Activated naive CD4-positive, alpha-beta T cell treated with anti-CD3 and anti-CD28 coated beads, Interleukin-2, amount 50 U/mL, for 24 hours (primary cell): ENCODE results near the gene ZNF134.

Source experiments
- H3K27ac Mint-ChIP-seq: one replicate; pipeline ENCODE4 v1.8.0; 2021; ENCODE audit warnings: mild to moderate bottlenecking, mixed read lengths
- H3K27me3 Mint-ChIP-seq: one replicate; pipeline ENCODE4 v1.8.0; 2021; ENCODE audit warnings: mixed read lengths
- H3K36me3 Mint-ChIP-seq: one replicate; pipeline ENCODE4 v1.8.0; 2021; ENCODE audit warnings: mixed read lengths
- H3K4me1 Mint-ChIP-seq: one replicate; pipeline ENCODE4 v1.8.0; 2021; ENCODE audit warnings: mixed read lengths
- H3K4me3 Mint-ChIP-seq: one replicate; pipeline ENCODE4 v1.8.0; 2021; ENCODE audit warnings: mild to moderate bottlenecking, mixed read lengths
- H3K9me3 Mint-ChIP-seq: one replicate; pipeline ENCODE4 v1.8.0; 2021; ENCODE audit warnings: mixed read lengths

The ZNF134 gene

DNA sequence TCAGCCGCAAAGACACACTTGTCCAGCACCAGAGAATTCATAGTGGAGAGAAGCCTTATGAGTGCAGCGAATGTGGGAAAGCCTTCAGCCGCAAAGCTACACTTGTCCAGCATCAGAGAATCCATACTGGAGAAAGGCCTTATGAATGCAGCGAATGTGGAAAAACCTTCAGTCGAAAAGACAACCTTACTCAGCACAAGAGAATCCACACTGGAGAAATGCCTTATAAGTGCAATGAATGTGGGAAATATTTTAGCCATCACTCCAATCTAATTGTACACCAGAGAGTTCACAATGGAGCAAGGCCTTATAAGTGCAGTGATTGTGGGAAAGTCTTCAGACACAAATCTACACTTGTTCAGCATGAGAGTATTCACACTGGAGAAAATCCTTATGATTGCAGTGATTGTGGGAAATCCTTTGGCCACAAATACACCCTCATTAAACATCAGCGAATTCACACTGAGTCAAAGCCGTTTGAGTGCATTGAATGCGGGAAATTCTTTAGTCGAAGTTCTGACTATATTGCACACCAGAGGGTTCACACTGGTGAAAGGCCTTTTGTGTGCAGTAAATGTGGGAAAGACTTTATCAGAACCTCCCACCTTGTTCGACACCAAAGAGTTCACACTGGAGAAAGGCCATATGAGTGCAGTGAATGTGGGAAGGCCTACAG lies 6.8 kb downstream of the ZNF134 start:
- Mint-ChIP-seq H3K27ac (no peak overlapping the region), H3K36me3 (peaks cover 79% of the 10 kb centered on the region), H3K4me3 (no peak overlapping the region), H3K27me3 (no peaks in the 10 kb centered on the region), H3K4me1 (peaks cover 18% of the 10 kb centered on the region), H3K9me3 (peaks cover 28% of the 10 kb centered on the region)

DNA sequence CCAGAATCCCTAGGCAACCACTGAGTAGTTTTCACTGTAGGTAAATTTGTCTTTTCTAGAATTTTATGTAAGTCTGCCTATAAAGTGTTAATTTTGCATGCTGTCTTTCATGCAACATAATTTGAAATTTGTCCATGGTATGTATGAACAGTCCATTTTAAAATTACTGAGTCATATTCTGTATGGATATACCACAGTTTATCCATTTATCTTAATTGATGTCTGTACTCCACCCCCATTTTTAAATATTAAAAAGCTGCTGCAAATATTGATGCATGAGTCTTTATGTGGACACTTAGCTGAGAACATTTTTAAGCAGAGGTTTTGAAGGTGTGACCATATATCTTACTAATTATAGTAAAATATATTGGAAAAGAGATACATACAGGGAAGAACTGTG lies 9.0 kb downstream of the ZNF134 start:
- Mint-ChIP-seq H3K9me3 (peaks cover 18% of the 10 kb centered on the region), H3K27me3 (no peaks in the 10 kb centered on the region), H3K4me1 (peaks cover 1% of the 10 kb centered on the region), H3K36me3 (peaks cover 58% of the 10 kb centered on the region), H3K4me3 (no peak overlapping the region), H3K27ac (no peak overlapping the region)

DNA sequence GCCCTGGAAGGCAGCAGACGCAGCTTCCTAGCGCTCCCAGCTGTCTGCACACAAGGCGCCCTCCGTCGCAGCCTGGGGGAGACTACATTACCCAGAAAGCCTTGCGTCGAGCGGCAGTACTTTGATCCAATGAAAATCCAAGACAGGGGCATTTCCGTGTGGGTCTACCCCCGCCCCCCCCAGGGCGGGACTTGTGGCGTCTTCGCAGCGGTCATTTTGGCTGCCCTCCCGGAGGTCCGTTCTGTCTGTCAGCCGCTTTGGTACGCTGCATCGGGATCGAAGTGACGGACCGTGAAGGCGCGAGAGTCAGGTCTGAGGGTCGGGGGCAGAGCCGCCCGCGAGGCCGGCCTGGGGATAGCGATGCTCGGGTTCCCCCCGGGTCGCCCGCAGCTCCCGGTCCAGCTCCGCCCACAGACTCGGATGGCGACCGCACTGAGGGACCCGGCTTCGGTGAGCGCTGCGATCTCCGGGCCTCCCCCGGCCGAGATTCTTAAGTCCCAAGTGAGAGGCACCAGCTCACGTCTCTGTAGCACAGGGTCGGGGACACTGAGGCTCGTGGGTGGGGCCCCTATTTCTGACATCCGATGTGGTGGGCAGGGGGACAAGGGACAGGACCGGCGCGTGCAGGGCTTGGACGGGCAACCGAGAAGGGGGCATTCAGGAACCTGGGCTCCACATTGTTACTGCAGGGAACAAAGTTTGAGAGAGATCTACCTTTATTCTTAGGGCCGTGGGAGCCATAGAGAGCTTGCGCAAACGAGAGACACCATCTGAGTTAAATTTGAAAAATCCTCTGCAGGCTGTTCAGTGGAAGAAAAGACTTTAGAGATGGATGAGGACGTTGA lies 19.2 kb downstream of the ZNF134 start, which contains the start of gene ZNF211:
Gene ZNF211, plus strand, starts transcription at position 182 of the 845 bp plus-strand sequence. Its CDS starts 179 bp downstream, at position 361.
- H3K9me3 Mint-ChIP-seq = peaks cover 24% of the 10 kb centered on the region
- peaks cover 27% of the 10 kb centered on the region for H3K36me3 Mint-ChIP-seq
- no peaks in the 10 kb centered on the region for H3K27me3 Mint-ChIP-seq
- H3K27ac Mint-ChIP-seq = peak within 1 kb of the TSS; percentile 85
- H3K4me1 Mint-ChIP-seq = peaks cover 30% of the 10 kb centered on the region
- H3K4me3 Mint-ChIP-seq = peak within 1 kb of the TSS; percentile 95

DNA sequence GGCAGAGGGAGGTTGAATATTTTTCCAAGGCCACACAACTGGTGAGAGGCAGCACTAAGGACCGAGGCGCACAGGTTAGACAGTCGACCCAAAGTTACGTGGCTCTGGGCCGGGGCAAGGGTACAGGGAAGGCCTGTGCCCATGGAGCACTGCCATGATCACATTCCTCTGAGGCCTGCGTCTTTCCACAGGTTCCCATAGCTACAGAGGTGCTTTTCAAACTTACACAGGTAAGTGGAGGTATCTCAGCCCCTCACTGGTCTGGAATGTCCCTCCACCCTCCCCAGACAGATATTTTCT lies 19.7 kb downstream of the ZNF134 start:
- H3K4me3 Mint-ChIP-seq = peak overlapping the region; percentile 95
- H3K27ac Mint-ChIP-seq = peak overlapping the region; percentile 85
- H3K36me3 Mint-ChIP-seq = peaks cover 32% of the 10 kb centered on the region
- no peaks in the 10 kb centered on the region for H3K27me3 Mint-ChIP-seq
- peaks cover 22% of the 10 kb centered on the region for H3K9me3 Mint-ChIP-seq
- H3K4me1 Mint-ChIP-seq = peaks cover 30% of the 10 kb centered on the region

DNA sequence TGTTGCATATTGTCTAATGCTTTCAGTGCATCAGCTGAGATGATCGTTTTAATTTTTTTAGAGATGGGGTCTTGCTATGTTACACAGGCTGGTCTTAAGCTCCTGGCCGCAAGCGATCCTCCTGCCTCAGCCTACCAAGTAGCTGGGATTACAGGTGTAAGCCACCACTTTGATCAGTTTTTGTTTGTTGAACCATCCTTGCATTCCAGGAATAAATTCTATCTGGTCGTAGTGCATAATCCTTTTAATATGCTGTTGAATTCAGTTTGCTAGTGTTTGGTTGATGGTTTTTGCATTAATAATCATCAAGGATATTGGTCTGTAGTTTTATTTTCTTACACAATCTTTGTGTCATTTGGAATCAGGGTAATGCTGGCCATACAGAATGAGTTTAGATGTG lies 23.3 kb downstream of the ZNF134 start:
- no peak overlapping the region for H3K4me3 Mint-ChIP-seq
- H3K27me3 Mint-ChIP-seq = no peaks in the 10 kb centered on the region
- peaks cover 62% of the 10 kb centered on the region for H3K36me3 Mint-ChIP-seq
- no peak overlapping the region for H3K27ac Mint-ChIP-seq
- peaks cover 33% of the 10 kb centered on the region for H3K9me3 Mint-ChIP-seq
- H3K4me1 Mint-ChIP-seq = peaks cover 27% of the 10 kb centered on the region

DNA sequence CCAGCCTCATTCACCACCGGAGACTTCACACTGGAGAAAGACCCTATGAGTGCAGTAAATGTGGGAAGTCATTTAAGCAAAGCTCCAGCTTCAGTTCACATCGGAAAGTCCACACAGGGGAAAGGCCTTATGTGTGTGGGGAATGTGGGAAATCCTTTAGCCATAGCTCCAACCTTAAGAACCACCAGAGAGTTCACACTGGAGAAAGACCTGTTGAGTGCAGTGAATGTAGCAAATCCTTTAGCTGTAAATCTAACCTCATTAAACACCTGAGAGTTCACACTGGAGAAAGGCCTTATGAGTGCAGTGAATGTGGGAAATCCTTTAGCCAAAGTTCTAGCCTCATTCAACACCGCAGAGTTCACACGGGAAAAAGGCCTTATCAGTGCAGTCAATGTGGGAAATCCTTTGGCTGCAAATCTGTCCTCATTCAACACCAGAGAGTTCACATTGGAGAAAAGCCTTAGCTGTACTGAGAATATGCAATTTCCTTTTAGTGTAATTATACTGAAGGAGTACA lies 27.7 kb downstream of the ZNF134 start:
- Mint-ChIP-seq H3K4me1 (no peaks in the 10 kb centered on the region), H3K36me3 (peaks cover 58% of the 10 kb centered on the region), H3K4me3 (no peak overlapping the region), H3K27me3 (no peaks in the 10 kb centered on the region), H3K9me3 (peaks cover 28% of the 10 kb centered on the region), H3K27ac (no peak overlapping the region)

DNA sequence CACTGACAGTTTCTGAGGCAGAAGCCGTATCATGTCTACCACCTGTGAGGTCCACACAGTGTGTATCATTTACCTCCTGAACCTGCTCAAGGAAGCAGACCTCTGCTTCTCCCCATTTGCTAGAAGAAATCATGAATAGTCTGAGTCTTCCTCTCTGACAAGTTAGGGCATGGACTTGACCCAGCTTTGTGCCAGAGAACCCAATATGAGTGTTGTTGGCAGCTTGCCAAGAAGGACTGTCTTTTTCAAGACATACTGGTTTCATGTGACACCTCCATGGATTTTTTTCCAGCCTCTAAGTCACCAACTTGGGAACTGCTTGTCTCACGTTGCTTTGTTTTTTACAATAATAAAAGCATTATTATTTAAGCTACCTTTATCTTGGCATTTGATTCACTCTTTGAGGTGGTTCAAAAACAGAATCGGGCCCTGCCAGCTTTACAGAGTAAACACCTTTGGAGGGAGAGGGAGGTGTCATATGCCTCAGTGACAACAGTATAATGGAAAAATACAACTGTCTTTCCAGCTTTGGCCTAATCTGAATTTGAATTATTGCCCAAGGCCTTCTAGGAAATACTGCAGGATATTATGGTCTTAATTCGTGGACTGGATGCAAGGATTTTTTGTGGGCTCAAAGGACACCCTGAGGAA lies 28.5 kb downstream of the ZNF134 start:
- no peaks in the 10 kb centered on the region for H3K27me3 Mint-ChIP-seq
- H3K4me3 Mint-ChIP-seq = no peak overlapping the region
- H3K9me3 Mint-ChIP-seq = peaks cover 23% of the 10 kb centered on the region
- H3K36me3 Mint-ChIP-seq = peaks cover 51% of the 10 kb centered on the region
- H3K4me1 Mint-ChIP-seq = no peaks in the 10 kb centered on the region
- no peak overlapping the region for H3K27ac Mint-ChIP-seq

DNA sequence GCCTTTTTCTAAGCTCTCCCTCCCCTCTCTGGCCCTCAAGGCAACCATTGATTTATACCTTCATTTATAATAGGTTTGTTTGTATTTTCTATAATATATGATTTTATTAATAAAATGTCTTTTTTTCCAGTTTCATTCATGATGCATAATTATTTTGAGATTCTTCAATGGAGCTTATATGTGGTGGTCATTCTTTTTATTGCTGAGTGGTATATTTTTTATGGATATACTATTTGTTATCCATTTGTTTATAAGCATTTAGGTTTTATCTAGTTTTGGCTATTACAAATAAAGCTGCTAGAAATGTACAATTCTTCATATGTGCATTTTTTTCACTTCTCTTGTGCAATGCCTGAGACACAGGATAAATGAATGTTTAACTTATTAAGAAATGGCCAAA lies 29.7 kb downstream of the ZNF134 start:
- no peaks in the 10 kb centered on the region for H3K4me1 Mint-ChIP-seq
- H3K9me3 Mint-ChIP-seq = peaks cover 32% of the 10 kb centered on the region

DNA sequence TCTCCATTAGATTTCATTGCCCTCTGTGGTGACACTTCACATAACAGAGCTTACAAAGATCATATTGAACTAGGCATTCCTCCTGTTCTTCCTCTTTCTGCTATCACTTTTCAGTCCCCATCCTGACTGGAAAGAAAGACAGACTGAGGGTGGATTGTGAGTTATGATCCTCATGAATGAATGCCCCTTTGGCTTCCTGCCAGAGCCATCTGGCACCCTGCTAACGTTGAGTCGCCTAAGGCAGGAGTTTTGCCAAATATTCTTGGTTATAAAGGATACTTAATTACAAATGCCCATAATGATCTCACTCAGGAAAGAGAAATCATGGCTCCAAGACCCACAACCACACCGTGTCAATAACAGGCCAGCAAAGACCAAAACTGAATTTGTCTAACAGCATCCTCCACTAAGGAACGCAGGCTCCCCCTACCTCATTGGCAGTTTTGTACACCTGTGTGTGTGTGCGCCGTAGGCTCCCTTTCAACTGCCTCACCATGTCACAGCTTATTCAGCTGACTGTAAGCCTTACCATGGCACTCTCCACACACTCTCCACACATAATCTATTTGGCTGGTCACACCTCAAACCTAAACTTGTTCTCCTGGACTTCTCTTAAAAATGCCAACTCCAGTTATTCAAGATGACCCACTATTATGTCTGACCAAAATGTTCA lies 34.4 kb downstream of the ZNF134 start:
- H3K27ac Mint-ChIP-seq = no peak overlapping the region
- peaks cover 40% of the 10 kb centered on the region for H3K9me3 Mint-ChIP-seq
- H3K4me1 Mint-ChIP-seq = peaks cover 5% of the 10 kb centered on the region
- H3K27me3 Mint-ChIP-seq = peaks cover 2% of the 10 kb centered on the region
- peaks cover 21% of the 10 kb centered on the region for H3K36me3 Mint-ChIP-seq
- H3K4me3 Mint-ChIP-seq = no peak overlapping the region

More for the DNA sequence above, 29.7 kb downstream of the ZNF134 start:
- H3K4me3 Mint-ChIP-seq = no peak overlapping the region
- H3K36me3 Mint-ChIP-seq = peaks cover 43% of the 10 kb centered on the region
- H3K27ac Mint-ChIP-seq = no peak overlapping the region
- H3K27me3 Mint-ChIP-seq = no peaks in the 10 kb centered on the region

DNA sequence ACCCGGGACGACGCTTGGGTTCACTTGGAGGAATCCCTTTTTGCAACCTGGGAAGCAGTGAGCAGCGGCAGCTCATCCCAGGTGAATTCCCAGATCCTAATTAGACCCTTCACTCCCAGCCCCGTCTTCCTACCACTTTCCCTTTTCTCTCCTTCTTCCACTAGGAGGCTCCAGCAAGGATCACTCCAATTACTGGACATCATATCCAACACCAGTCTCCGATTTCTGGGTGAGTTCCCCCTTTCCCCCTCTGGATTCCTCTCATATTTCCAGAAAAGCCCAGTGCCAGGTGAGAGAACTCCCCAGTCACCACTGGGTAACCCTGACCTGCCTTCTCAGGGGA lies 37.6 kb downstream of the ZNF134 start:
- Mint-ChIP-seq H3K4me3 (no peak overlapping the region), H3K9me3 (peaks cover 55% of the 10 kb centered on the region), H3K27me3 (peaks cover 19% of the 10 kb centered on the region), H3K36me3 (peaks cover 30% of the 10 kb centered on the region), H3K4me1 (peaks cover 5% of the 10 kb centered on the region), H3K27ac (no peak overlapping the region)

DNA sequence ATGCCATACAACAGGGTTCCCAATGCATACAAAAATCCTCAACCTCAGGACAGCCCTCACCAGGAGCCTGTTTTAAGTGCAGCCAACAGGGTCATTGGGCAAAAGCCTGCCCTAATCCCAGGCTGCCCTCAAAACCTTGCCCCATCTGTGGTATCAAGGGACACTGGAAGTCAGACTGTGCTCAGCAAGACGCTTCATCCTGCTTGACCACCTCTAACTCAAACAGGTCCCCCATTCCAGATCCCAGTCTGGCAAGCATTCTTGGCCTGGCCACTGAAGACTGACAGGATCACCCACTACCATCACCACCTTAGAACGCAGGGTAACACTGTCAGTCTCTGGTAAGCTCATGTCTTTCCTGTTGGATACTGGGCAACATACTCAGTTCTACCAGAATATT lies 39.6 kb downstream of the ZNF134 start:
- Mint-ChIP-seq H3K36me3 (peaks cover 29% of the 10 kb centered on the region), H3K27ac (no peak overlapping the region), H3K4me1 (peaks cover 5% of the 10 kb centered on the region), H3K4me3 (no peak overlapping the region), H3K27me3 (peaks cover 23% of the 10 kb centered on the region), H3K9me3 (peaks cover 48% of the 10 kb centered on the region)

DNA sequence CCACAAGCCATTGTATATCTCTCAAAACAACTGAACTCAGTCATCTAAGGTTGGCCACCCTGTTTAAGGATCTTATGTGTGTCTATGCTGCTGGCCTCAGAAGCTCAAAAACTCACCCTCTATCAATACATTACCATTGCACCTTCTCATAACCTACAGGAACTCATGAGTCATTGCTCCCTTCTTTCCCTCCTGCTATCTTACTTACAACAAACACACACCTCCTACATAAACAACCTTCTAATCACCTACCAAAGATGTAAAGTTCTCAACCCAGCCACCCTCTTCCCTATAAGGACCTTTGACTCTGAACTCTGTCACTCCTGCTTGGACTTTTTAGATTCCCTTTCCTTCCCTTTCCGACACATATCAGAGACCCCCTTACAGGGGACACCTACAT lies 41.4 kb downstream of the ZNF134 start:
- Mint-ChIP-seq H3K9me3 (peaks cover 46% of the 10 kb centered on the region), H3K4me1 (peaks cover 5% of the 10 kb centered on the region), H3K4me3 (no peak overlapping the region), H3K27me3 (peaks cover 30% of the 10 kb centered on the region), H3K36me3 (peaks cover 29% of the 10 kb centered on the region), H3K27ac (no peak overlapping the region)

DNA sequence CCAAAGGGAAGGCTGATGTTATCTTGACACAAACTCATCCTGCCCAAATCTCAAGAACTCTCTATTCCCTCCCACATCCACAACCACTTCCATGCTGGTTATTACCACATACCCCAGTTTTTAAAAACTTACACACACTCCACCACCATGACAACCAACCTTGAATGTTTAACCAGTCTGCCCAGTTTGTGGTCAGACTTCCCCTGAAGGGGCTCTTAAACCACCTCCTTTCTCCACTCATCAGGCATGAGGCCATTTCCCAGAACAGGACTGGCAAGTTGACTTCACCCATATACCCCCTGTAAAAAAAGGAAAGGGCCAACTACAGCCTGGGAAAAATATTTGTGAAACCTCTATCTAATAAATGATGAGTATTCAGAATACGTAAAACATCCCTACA lies 42.3 kb downstream of the ZNF134 start:
- Mint-ChIP-seq H3K9me3 (peaks cover 49% of the 10 kb centered on the region), H3K27ac (no peak overlapping the region), H3K27me3 (peaks cover 32% of the 10 kb centered on the region), H3K4me3 (no peak overlapping the region), H3K36me3 (peaks cover 28% of the 10 kb centered on the region), H3K4me1 (peaks cover 4% of the 10 kb centered on the region)

DNA sequence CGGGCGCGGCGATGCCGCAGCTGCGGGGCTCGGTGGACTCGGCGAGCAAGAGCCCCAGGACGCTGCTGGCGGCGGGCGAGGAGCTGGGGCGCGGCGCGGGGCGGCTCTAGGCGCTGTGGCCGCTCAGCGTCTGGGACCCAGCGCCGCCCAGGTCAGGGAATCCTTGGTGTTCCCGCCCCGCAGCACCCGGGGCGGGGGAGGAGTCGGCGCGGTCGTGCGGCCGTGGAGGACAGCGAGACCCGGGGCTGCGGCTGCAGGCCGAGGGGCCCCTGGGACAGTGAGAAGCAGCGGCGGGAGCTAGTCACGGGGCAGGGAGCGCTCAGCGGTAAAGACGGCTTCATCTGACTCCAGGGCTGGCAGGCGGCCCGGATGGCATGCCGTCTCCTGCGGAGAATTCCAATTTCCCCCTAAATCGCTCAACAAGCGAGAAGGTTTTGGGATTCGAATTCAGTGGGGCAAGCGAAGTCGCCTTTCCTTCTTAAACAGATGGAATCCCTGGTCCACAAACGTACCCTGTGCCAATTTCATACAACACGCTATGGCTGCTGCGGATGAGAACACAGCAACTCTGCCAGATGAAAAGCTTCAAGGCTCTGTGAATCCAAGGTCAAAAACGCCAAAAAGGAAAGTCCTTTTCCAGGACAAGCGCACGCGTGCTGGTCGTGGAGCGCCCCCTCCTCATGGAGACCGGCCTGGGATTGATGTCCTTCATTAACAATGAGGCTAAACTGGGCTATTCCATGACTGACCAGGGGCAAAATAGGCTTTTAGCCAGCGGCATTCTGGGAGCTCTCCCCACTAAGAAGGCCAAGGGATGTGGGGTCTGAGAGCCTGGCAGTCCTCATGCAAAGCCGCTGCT lies 50.5 kb downstream of the ZNF134 start:
- H3K4me3 Mint-ChIP-seq = peak overlapping the region; percentile 76
- H3K4me1 Mint-ChIP-seq = peaks cover 4% of the 10 kb centered on the region
- H3K27ac Mint-ChIP-seq = no peak overlapping the region
- peaks cover 24% of the 10 kb centered on the region for H3K27me3 Mint-ChIP-seq
- peaks cover 5% of the 10 kb centered on the region for H3K9me3 Mint-ChIP-seq
- H3K36me3 Mint-ChIP-seq = no peaks in the 10 kb centered on the region
